ENCODE measurements around the gene PTPRA.
"Not testable (repeated sequence)": the region's sequence is repeated elsewhere in the genome, so short reads cannot be mapped to it uniquely, and the experiment has no call there.

PTPRA gene

DNA sequence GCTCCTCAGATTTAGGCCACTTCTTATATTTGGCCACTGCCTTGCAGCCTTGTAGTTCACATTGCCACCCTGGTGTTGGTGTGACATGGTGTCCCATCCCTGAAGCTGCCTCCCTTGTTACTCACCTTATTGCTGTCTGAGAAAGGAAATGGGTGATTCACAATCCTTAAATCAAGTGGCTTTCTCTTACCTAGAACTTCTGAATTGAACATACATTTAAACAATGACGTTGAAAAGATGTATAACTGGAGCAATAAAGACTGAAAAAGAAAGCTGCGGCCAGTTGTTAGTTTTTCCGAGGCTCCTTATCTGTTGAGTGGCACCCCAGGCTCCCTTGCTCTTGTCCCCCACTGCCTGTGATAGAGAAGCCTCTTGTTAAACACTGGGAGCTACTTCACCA lies 141.4 kb downstream of the PTPRA start:
- no peak overlapping the region for H3K4me3 ChIP-seq
- no peak for DNase-seq (ENCODE audit: low spot score in 2 of 2)
- in situ Hi-C loops (cut with MboI; ENCODE audit: low sequenced_read_pairs): no loop called here
- no peaks in the 10 kb centered on the region for H3K27me3 ChIP-seq (ENCODE audit: low read depth)
- no peaks in the 10 kb centered on the region for H3K4me1 ChIP-seq
- H3K36me3 ChIP-seq (replicated peaks): peaks cover 43% of the 10 kb centered on the region
- no peaks in the 10 kb centered on the region for H3K9me3 ChIP-seq

DNA sequence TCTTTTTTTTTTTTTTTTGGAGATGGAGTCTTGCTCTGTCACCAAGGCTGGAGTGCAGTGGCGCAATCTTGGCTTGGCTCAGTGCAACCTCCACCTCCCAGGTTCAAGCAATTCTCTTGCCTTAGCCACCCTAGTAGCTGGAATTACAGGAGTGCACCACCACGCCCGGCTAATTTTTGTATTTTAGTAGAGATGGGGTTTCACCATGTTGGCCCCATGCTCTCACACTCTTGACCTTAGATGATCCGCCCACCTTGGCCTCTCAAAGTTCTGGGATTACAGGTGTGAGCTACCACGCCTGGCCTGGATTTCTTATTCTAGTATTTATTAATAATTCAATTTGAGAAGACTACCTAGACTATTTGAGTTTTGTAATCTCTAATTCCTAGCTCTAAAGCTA lies 142.0 kb downstream of the PTPRA start:
- DNase-seq (ENCODE audit: low spot score in 2 of 2); H3K4me3 ChIP-seq; H3K9me3 ChIP-seq; H3K4me1 ChIP-seq; H3K27me3 ChIP-seq (ENCODE audit: low read depth); in situ Hi-C loops (cut with MboI; ENCODE audit: low sequenced_read_pairs): not testable (repeated sequence)
- H3K36me3 ChIP-seq (replicated peaks): peaks cover 39% of the 10 kb centered on the region

DNA sequence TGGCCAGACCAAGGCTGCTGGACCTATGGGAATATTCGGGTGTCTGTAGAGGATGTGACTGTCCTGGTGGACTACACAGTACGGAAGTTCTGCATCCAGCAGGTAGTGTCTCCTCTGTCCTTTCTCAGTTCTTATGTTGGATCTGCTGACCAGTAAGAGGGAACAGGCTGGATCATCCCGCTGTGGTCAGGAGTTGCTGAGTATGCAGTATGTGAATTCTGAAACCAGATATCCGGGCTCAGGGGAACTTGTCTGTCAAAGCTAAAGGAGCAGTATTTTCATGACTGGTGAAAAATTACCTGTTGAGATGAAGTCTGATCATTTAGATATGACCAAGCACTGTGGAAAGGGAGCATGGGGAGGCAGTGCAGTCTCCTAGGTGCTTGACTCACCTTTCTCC lies 148.0 kb downstream of the PTPRA start:
- Histone ChIP-seq H3K27me3 (ENCODE audit: low read depth) (no peaks in the 10 kb centered on the region), H3K4me1 (no peaks in the 10 kb centered on the region), H3K36me3 (replicated peaks) (peaks cover 53% of the 10 kb centered on the region), H3K9me3 (no peaks in the 10 kb centered on the region), H3K4me3 (no peak overlapping the region)
- in situ Hi-C loops (cut with MboI; ENCODE audit: low sequenced_read_pairs): no loop called here
- no peak for DNase-seq (ENCODE audit: low spot score in 2 of 2)

DNA sequence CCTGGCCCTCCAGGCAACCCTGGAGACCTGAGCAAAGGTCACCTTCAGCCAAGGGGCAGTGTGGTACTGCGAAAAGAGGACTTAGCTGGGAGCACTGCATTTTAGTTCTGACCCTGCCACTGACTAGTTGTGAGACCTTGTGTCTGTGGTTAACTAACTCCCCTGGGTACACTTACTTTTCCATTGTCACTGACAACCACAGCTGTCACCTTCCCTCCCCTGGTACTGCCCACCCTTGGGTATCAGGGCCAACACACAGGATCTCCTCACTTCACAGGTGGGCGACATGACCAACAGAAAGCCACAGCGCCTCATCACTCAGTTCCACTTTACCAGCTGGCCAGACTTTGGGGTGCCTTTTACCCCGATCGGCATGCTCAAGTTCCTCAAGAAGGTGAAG lies 148.5 kb downstream of the PTPRA start:
- DNase-seq (ENCODE audit: low spot score in 2 of 2): no peak
- in situ Hi-C loops (cut with MboI; ENCODE audit: low sequenced_read_pairs): no loop called here
- Histone ChIP-seq H3K4me3 (no peak overlapping the region), H3K27me3 (ENCODE audit: low read depth) (no peaks in the 10 kb centered on the region), H3K4me1 (no peaks in the 10 kb centered on the region), H3K9me3 (no peaks in the 10 kb centered on the region), H3K36me3 (replicated peaks) (peaks cover 53% of the 10 kb centered on the region)

DNA sequence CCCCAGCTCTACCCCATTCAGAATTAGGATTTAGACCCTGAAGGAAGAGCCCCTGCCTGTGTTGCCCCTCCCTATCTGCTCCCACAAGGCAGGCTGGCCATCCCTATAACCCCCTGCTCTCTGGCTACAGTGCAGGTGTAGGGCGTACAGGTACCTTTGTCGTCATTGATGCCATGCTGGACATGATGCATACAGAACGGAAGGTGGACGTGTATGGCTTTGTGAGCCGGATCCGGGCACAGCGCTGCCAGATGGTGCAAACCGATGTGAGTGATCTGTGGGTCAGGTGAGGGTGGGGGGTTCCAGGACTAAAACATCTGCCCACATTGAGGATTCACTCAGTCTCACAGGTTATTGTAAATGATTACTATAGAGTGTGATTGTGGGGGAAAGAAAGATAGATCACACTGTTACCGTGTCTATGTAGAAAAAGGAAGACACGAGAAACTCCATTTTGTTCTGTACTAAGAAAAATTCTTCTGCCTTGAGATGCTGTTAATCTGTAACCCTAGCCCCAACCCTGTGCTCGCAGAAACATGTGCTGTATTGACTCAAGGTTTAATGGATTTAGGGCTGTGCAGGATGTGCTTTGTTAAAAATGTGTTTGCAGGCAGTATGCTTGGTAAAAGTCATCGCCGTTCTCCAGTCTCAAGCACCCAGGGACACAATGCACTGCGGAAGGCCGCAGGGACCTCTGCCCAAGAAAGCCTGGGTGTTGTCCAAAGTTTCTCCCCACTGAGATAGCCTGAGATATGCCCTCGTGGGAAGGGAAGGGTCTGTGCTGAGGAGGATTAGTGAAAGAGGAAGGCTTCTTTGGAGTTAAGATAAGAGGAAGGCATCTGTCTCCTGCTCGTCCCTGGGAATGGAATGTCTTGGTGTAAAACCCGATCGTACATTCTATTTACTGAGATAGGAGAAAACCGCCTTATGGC lies 149.5 kb downstream of the PTPRA start:
- in situ Hi-C loops (cut with MboI; ENCODE audit: low sequenced_read_pairs); DNase-seq (ENCODE audit: low spot score in 2 of 2); H3K9me3 ChIP-seq; H3K27me3 ChIP-seq (ENCODE audit: low read depth); H3K4me3 ChIP-seq; H3K4me1 ChIP-seq: not testable (repeated sequence)
- peaks cover 53% of the 10 kb centered on the region for H3K36me3 ChIP-seq (replicated peaks)

DNA sequence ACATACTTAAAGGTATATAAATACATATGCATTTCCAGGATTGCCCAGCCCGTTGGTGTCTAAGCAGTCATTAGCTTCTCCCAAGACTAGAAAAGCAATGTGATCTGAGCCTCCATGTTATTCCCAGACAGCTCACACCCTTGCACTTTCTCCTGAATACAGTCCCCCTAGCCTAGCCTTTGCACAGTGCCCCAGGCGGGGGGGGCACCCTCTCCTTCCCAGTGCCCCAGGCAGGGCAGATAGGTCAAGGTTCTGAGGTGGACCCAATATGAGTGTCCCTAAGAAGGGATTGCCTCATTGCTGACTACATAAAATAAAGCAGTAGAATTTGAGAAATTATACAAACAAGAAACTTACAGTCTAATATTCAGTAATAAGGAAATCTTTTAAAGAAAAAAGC lies 154.7 kb downstream of the PTPRA start:
- DNase-seq (ENCODE audit: low spot score in 2 of 2): no peak
- no peaks in the 10 kb centered on the region for H3K27me3 ChIP-seq (ENCODE audit: low read depth)
- no peaks in the 10 kb centered on the region for H3K4me1 ChIP-seq
- peaks cover 51% of the 10 kb centered on the region for H3K36me3 ChIP-seq (replicated peaks)
- in situ Hi-C loops (cut with MboI; ENCODE audit: low sequenced_read_pairs): no loop called here
- H3K9me3 ChIP-seq: no peaks in the 10 kb centered on the region
- H3K4me3 ChIP-seq: no peak overlapping the region

DNA sequence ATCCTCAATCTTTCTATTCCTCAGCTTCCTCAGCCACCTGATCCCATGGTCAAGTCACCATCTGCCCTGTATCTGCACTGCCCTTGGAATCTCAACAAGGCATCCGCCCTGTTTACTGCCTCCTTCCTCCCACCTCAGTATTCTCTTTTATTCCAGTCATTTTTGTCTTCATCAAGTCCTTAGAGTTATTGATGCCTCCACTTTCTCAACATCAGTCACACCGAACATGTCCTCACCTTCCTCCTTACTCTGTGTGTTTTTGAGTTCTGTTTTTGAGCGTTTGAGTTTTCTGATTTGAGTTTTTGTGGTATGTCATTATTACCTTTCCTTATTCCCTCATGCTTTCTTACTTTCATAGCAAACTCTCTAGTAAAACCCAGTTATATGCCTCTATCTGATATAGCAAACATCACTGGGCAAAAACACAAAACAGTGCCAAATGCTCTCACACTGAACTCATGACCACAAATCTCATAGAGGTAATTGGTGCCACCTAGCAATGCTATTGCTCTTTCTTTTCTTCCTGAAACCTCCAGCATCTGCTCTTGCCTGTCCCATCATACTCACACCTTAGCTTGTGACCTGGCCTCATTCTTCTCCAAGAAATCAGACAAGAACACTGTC lies 158.4 kb downstream of the PTPRA start:
- no peaks in the 10 kb centered on the region for H3K9me3 ChIP-seq
- DNase-seq (ENCODE audit: low spot score in 2 of 2): no peak
- H3K4me3 ChIP-seq: no peak overlapping the region
- H3K36me3 ChIP-seq (replicated peaks): peaks cover 53% of the 10 kb centered on the region
- in situ Hi-C loops (cut with MboI; ENCODE audit: low sequenced_read_pairs): no loop called here
- no peaks in the 10 kb centered on the region for H3K27me3 ChIP-seq (ENCODE audit: low read depth)
- no peaks in the 10 kb centered on the region for H3K4me1 ChIP-seq

DNA sequence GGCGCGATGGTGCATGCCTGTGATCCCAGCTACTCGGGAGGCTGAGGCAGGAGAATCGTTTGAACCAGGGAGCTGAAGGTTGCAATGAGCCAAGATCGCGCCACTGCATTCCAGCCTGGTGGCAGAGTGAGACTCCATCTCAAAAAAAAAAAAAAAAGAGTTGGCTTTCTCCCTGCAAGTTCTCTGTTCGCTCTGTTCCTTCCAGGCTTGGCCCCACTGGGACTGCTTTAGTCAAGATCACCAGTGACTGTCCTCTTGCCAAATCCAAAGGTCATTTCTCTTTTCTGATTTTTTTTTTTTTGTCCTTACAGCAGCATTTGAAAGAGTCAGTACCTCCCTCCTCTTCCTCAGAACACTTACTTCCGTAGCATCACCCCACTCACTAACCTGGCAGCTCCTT lies 159.3 kb downstream of the PTPRA start:
- in situ Hi-C loops (cut with MboI; ENCODE audit: low sequenced_read_pairs): no loop called here
- no peak for DNase-seq (ENCODE audit: low spot score in 2 of 2)
- no peak overlapping the region for H3K4me3 ChIP-seq
- peaks cover 53% of the 10 kb centered on the region for H3K36me3 ChIP-seq (replicated peaks)
- H3K4me1 ChIP-seq: no peaks in the 10 kb centered on the region
- H3K9me3 ChIP-seq: no peaks in the 10 kb centered on the region
- no peaks in the 10 kb centered on the region for H3K27me3 ChIP-seq (ENCODE audit: low read depth)

DNA sequence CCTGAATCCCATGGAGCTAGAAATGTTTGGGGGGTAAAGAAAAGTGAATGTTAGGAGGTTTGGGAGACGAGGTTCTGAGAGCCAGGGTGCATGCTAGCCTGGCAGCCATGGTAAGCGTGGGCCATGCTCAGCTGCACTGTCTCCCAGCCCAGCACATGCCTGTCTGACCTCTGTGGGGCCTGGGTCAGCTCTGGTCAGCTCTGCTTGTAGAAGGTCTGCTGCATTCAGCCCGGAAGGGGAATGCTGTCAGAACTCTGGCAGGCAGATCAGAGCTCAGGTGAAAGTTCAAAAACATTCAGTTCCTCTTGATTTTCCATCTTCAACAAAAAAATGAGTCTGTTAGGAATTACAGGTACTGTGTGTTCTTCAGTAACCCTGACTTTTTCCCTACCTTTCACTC lies 164.4 kb downstream of the PTPRA start:
- H3K27me3 ChIP-seq (ENCODE audit: low read depth): no peaks in the 10 kb centered on the region
- H3K4me3 ChIP-seq: no peak overlapping the region
- in situ Hi-C loops (cut with MboI; ENCODE audit: low sequenced_read_pairs): no loop called here
- H3K9me3 ChIP-seq: no peaks in the 10 kb centered on the region
- H3K36me3 ChIP-seq (replicated peaks): peaks cover 55% of the 10 kb centered on the region
- no peaks in the 10 kb centered on the region for H3K4me1 ChIP-seq
- DNase-seq (ENCODE audit: low spot score in 2 of 2): no peak

DNA sequence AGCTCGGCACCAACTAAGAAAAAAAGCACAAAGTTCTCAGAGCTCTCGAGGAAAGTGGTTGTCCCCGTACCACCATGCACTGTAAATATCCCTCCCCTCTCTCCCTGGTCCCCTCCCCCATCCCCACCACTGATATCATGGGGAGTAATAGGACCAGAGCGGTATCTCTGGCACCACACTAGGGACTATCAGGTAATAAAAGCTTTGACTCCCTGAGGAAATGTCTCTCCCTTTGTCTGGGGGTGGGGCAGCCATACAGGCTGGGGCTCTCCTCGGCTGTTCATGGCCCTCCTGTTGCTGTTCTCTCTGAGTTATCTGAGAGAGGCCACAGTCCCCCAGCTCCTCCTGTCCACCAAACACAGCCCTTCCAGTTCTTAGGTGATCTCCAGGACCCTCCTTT lies 165.2 kb downstream of the PTPRA start:
- DNase-seq (ENCODE audit: low spot score in 2 of 2): no peak
- no peaks in the 10 kb centered on the region for H3K4me1 ChIP-seq

DNA sequence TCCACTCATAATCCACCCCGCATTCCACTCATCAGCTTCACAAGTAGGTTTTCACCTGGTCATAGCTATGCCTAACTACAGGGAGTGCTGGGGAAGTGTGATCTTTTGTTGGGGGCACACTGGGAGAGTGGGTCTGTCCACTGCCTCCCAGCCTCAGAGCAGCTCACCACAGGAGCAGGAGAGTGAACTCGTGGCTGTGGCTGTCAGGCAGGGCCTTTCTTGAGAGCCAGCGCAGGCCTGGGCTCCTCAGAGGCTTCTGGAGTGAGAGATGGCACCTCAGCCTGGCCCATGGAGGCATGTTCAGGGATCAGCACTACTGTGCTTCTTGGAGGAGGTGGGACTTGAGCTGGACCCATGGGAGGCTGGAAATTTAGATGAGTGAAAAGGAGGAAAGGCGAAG lies 166.1 kb downstream of the PTPRA start:
- DNase-seq (ENCODE audit: low spot score in 2 of 2): no peak
- in situ Hi-C loops (cut with MboI; ENCODE audit: low sequenced_read_pairs): no loop called here
- Histone ChIP-seq H3K4me3 (no peak overlapping the region), H3K36me3 (replicated peaks) (peaks cover 55% of the 10 kb centered on the region), H3K9me3 (no peaks in the 10 kb centered on the region), H3K4me1 (no peaks in the 10 kb centered on the region), H3K27me3 (ENCODE audit: low read depth) (no peaks in the 10 kb centered on the region)

More for the DNA sequence above, 165.2 kb downstream of the PTPRA start:
- Histone ChIP-seq H3K4me3 (no peak overlapping the region), H3K36me3 (replicated peaks) (peaks cover 55% of the 10 kb centered on the region), H3K9me3 (no peaks in the 10 kb centered on the region), H3K27me3 (ENCODE audit: low read depth) (no peaks in the 10 kb centered on the region)
- in situ Hi-C loops (cut with MboI; ENCODE audit: low sequenced_read_pairs): no loop called here

DNA sequence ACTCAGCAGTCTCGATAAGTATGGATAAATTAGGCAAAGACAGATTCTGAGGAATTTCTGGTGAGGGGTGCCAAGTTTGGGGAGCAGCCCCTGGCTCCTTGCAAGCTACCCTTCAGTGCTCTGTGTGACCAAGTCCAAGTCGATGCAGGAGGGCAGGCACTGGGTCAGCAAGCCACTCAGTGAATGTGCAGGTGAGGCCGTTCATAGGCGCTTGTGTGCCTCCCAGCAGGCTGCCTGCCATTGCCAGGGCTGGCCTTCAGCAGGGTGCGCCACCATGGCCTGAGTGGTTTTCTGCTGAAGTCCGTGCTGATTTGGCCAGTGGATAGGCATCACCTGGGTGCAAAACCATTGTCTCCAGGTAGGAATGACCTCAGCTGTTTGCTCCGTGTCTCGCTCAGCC lies 166.8 kb downstream of the PTPRA start:
- no peak for DNase-seq (ENCODE audit: low spot score in 2 of 2)
- H3K36me3 ChIP-seq (replicated peaks): peaks cover 49% of the 10 kb centered on the region
- H3K4me1 ChIP-seq: no peaks in the 10 kb centered on the region
- H3K9me3 ChIP-seq: no peaks in the 10 kb centered on the region
- in situ Hi-C loops (cut with MboI; ENCODE audit: low sequenced_read_pairs): no loop called here
- H3K27me3 ChIP-seq (ENCODE audit: low read depth): no peaks in the 10 kb centered on the region
- no peak overlapping the region for H3K4me3 ChIP-seq

DNA sequence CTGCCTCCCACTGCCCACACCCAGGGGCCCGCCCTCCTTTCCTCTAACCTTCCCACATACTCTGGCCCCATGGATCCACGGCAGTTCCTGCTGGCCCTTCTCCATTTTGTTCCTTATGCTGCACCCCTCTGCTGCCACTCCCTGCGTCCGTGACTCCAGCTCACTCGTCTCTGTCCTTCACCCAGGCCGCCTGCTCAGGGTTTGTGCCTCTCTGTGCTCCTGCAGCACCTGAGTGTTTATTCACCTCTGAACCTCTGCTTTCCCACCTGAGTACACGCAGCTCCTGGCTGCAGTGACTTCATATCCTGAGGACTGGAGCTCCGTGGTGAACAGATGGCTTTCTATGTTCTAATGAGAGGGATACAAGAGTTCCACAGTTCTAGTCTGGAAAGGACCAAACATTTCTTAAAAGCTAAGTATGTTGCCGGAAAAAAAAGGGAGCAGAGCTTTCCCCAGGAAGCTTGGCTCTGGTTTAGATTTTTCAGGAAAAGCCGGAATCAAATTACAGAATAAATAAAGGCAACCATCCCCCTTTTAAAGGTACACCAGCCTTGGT lies 168.7 kb downstream of the PTPRA start:
- Histone ChIP-seq H3K27me3 (ENCODE audit: low read depth) (no peaks in the 10 kb centered on the region), H3K4me3 (no peak overlapping the region), H3K9me3 (no peaks in the 10 kb centered on the region), H3K36me3 (replicated peaks) (peaks cover 31% of the 10 kb centered on the region), H3K4me1 (no peaks in the 10 kb centered on the region)
- DNase-seq (ENCODE audit: low spot score in 2 of 2): no peak
- in situ Hi-C loops (cut with MboI; ENCODE audit: low sequenced_read_pairs): no loop called here

DNA sequence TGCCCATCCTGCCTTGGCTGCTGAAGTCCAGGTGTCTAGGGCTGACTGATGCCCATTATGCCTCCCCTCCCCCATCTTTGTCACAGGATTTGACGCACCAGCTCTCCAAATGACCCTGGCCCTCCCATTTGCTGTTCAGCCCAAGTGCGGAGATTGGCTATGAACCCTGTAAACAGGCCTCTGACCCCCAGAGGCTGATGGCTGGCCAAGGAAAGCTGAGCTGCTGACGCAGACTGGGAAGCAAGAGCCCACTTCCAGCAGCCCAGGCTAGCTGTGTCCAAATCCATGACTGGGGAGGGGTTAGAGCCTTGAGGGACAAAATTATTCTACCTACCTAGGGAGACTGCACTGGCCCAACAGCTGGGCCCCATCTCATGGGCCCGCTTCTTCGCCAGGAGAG lies 169.3 kb downstream of the PTPRA start:
- Histone ChIP-seq H3K36me3 (replicated peaks) (peaks cover 28% of the 10 kb centered on the region), H3K9me3 (no peaks in the 10 kb centered on the region), H3K4me3 (no peak overlapping the region), H3K4me1 (peaks cover 4% of the 10 kb centered on the region; the same call in 1 of the 2 replicates), H3K27me3 (ENCODE audit: low read depth) (no peaks in the 10 kb centered on the region)
- in situ Hi-C loops (cut with MboI; ENCODE audit: low sequenced_read_pairs): no loop called here
- no peak for DNase-seq (ENCODE audit: low spot score in 2 of 2)
